DOHH2 (cell line): ENCODE data around the gene SHLD2.
"Not testable (repeated sequence)": the region's sequence is repeated elsewhere in the genome, so short reads cannot be mapped to it uniquely, and the experiment has no call there.

Experiments used
- H3F3A ChIP-seq: fragments of 200-600 bp; sonication (generic), shearing (Covaris generic); 2 replicates; pipeline ENCODE4 v1.6.0; 2016; ENCODE audit warnings: antibody characterized with exemption, mild to moderate bottlenecking; ENCODE audit not compliant: control insufficient read depth, insufficient read depth
- H3K27ac ChIP-seq: fragments of 200-600 bp; sonication (generic); 2 replicates; pipeline ENCODE4 v1.5.1; 2014; ENCODE audit warnings: low read depth, mild to moderate bottlenecking, low read length, moderate library complexity
- H3K27me3 ChIP-seq: fragments of 200-600 bp; sonication (generic); 2 replicates; pipeline ENCODE4 v1.6.1; 2014; ENCODE audit warnings: mild to moderate bottlenecking, low read length, mixed read lengths; ENCODE audit not compliant: control insufficient read depth
- H3K36me3 ChIP-seq: fragments of 200-600 bp; sonication (generic); 2 replicates; pipeline ENCODE4 v1.6.1; 2014; ENCODE audit warnings: mild to moderate bottlenecking, low read length, moderate library complexity, mixed read lengths; ENCODE audit not compliant: control insufficient read depth
- H3K4me1 ChIP-seq: fragments of 200-600 bp; sonication (generic); 2 replicates; pipeline ENCODE4 v1.6.1; 2014; ENCODE audit warnings: mild to moderate bottlenecking, low read length, mixed read lengths; ENCODE audit not compliant: control insufficient read depth
- H3K4me2 ChIP-seq: fragments of 200-600 bp; sonication (generic); 2 replicates; pipeline ENCODE4 v1.6.0; 2014; ENCODE audit warnings: mild to moderate bottlenecking, low read length, moderate library complexity
- H3K4me3 ChIP-seq: fragments of 200-600 bp; sonication (generic); 2 replicates; pipeline ENCODE4 v1.5.1; 2014; ENCODE audit warnings: mild to moderate bottlenecking, low read length, mixed read lengths
- H3K79me2 ChIP-seq: fragments of 200-600 bp; sonication (generic); 2 replicates; pipeline ENCODE4 v1.6.1; 2014; ENCODE audit warnings: mild to moderate bottlenecking, low read length, mixed read lengths; ENCODE audit not compliant: control insufficient read depth
- H3K9me2 ChIP-seq: fragments of 200-600 bp; sonication (generic); replicated peaks from 2 replicates; pipeline ENCODE4 v1.6.1; 2014; ENCODE audit warnings: mild to moderate bottlenecking, low read length, mixed read lengths; ENCODE audit not compliant: control insufficient read depth
- H3K9me3 ChIP-seq: fragments of 200-600 bp; sonication (generic); 2 replicates; pipeline ENCODE4 v1.6.1; 2014; ENCODE audit warnings: antibody characterized with exemption, low read length, mixed read lengths; ENCODE audit not compliant: control insufficient read depth, insufficient read depth
- H4K20me1 ChIP-seq: fragments of 200-600 bp; sonication (generic); 2 replicates; pipeline ENCODE4 v1.6.0; 2014; ENCODE audit warnings: low read depth, mild to moderate bottlenecking, antibody characterized with exemption, low read length, moderate library complexity; ENCODE audit not compliant: control insufficient read depth, insufficient read depth
- CTCF ChIP-seq: fragments of 200-600 bp; sonication (generic); IDR thresholded peaks from one replicate; pipeline ENCODE4 v1.5.1; 2014; ENCODE audit warnings: antibody characterized with exemption, mild to moderate bottlenecking, low read depth, low read length; ENCODE audit not compliant: poor library complexity, severe bottlenecking
- EZH2phosphoT487 ChIP-seq: fragments of 200-600 bp; sonication (generic); IDR thresholded peaks from 2 replicates; pipeline ENCODE4 v1.6.1; 2017; ENCODE audit warnings: borderline replicate concordance, mild to moderate bottlenecking, antibody characterized with exemption, low read length, moderate library complexity, mixed read lengths

Gene SHLD2

GRCh38 chr10:87095236-87095945 lies 385 bp downstream of the SHLD2 start:
- TF ChIP-seq CTCF (no peak), EZH2phosphoT487 (no peak)
- Histone ChIP-seq H3K9me2 (no peaks in the 10 kb centered on the region), H3K36me3 (peaks cover 56% of the 10 kb centered on the region), H3K9me3 (no peaks in the 10 kb centered on the region), H3K4me2 (peak overlapping the region; percentile 89), H3K27ac (peak overlapping the region; percentile 78), H3K4me3 (peak overlapping the region; percentile 93), H3K4me1 (peaks cover 41% of the 10 kb centered on the region), H3K79me2 (peaks cover 87% of the 10 kb centered on the region), H3F3A (no peaks in the 10 kb centered on the region), H4K20me1 (peaks cover 24% of the 10 kb centered on the region), H3K27me3 (no peaks in the 10 kb centered on the region)

GRCh38 chr10:87101996-87102395 lies 7.0 kb downstream of the SHLD2 start:
- H3K27ac ChIP-seq, result no peak overlapping the region
- H3K36me3 ChIP-seq, result peaks cover 70% of the 10 kb centered on the region
- no peaks in the 10 kb centered on the region for H4K20me1 ChIP-seq
- no peaks in the 10 kb centered on the region for H3K9me2 ChIP-seq
- TF ChIP-seq CTCF, result no peak
- no peak for TF ChIP-seq EZH2phosphoT487
- H3K79me2 ChIP-seq, result peaks cover 47% of the 10 kb centered on the region
- H3F3A ChIP-seq, result no peaks in the 10 kb centered on the region
- H3K4me2 ChIP-seq, result no peak overlapping the region
- H3K4me1 ChIP-seq, result peaks cover 4% of the 10 kb centered on the region
- H3K9me3 ChIP-seq, result no peaks in the 10 kb centered on the region
- H3K4me3 ChIP-seq, result no peak overlapping the region
- H3K27me3 ChIP-seq, result no peaks in the 10 kb centered on the region

GRCh38 chr10:87104727-87105126 lies 9.7 kb downstream of the SHLD2 start:
- Histone ChIP-seq H3K79me2 (peaks cover 38% of the 10 kb centered on the region), H3K36me3 (peaks cover 68% of the 10 kb centered on the region)
- H3K9me2 ChIP-seq, H3K4me3 ChIP-seq, H3K9me3 ChIP-seq, H3F3A ChIP-seq, H4K20me1 ChIP-seq, H3K27me3 ChIP-seq, H3K4me2 ChIP-seq, H3K27ac ChIP-seq, H3K4me1 ChIP-seq: not testable (repeated sequence)

- peaks cover 61% of the 10 kb centered on the region for H3K36me3 ChIP-seq
- H4K20me1 ChIP-seq, result 0 out of 2 replicates have a peak, but pooled peaks cover 2% of the 10 kb centered on the region
- TF ChIP-seq EZH2phosphoT487 (no peak), CTCF (no peak)
- H3K4me2 ChIP-seq, result no peak overlapping the region
- H3K27ac ChIP-seq, result no peak overlapping the region
- no peaks in the 10 kb centered on the region for H3F3A ChIP-seq
- H3K27me3 ChIP-seq, result no peaks in the 10 kb centered on the region
- H3K79me2 ChIP-seq, result peaks cover 34% of the 10 kb centered on the region
- H3K9me3 ChIP-seq, result no peaks in the 10 kb centered on the region
- no peaks in the 10 kb centered on the region for H3K4me1 ChIP-seq
- no peaks in the 10 kb centered on the region for H3K9me2 ChIP-seq
- H3K4me3 ChIP-seq, result no peak overlapping the region
Observed at GRCh38 chr10:87105446-87106124, 10.6 kb downstream of the SHLD2 start.

- H3K79me2 ChIP-seq, H3K27ac ChIP-seq, H4K20me1 ChIP-seq, H3K4me3 ChIP-seq, H3K27me3 ChIP-seq, H3K9me2 ChIP-seq, H3K4me1 ChIP-seq, H3K4me2 ChIP-seq, H3K36me3 ChIP-seq, H3F3A ChIP-seq, H3K9me3 ChIP-seq: not testable (repeated sequence)
Observed at GRCh38 chr10:87118122-87118521, 23.1 kb downstream of the SHLD2 start.

GRCh38 chr10:87119029-87119428 lies 24.0 kb downstream of the SHLD2 start:
- H3K4me3 ChIP-seq, H3F3A ChIP-seq, H3K9me2 ChIP-seq, H4K20me1 ChIP-seq, H3K79me2 ChIP-seq, H3K9me3 ChIP-seq, H3K27me3 ChIP-seq, H3K27ac ChIP-seq, H3K36me3 ChIP-seq, H3K4me2 ChIP-seq, H3K4me1 ChIP-seq: not testable (repeated sequence)
